H9 (cell line): ENCODE measurements around the gene ANKS1B. TPM values are rescaled to one million over a fixed set of nuclear protein-coding genes. Genes with fewer than 3 reads are reported as not detected.

Source experiments
- DNase-seq: peaks from one replicate; pipeline ENCODE4 v3.0.0-alpha.2; 2017
- H2AFZ ChIP-seq: one replicate; pipeline ENCODE4 v1.6.1; 2013; ENCODE audit warnings: mild to moderate bottlenecking, low read length, control low read depth, moderate library complexity
- H2AK5ac ChIP-seq: 2 replicates; pipeline ENCODE4 v1.6.1; 2013; ENCODE audit warnings: low read length, control low read depth, mixed read lengths; ENCODE audit not compliant: insufficient read length
- H2BK120ac ChIP-seq: one replicate; pipeline ENCODE4 v1.6.1; 2013; ENCODE audit warnings: low read depth, mild to moderate bottlenecking, low read length, control low read depth, inconsistent platforms; ENCODE audit not compliant: poor library complexity, severe bottlenecking
- H2BK12ac ChIP-seq: 2 replicates; pipeline ENCODE4 v1.6.1; 2013; ENCODE audit warnings: low read length, control low read depth, mixed read lengths, low read depth; ENCODE audit not compliant: insufficient read length
- H2BK15ac ChIP-seq: 2 replicates; pipeline ENCODE4 v1.6.1; 2013; ENCODE audit warnings: low read depth, low read length, control low read depth
- H2BK20ac ChIP-seq: one replicate; pipeline ENCODE4 v1.6.1; 2013; ENCODE audit warnings: low read depth, mild to moderate bottlenecking, low read length, control low read depth, inconsistent platforms; ENCODE audit not compliant: poor library complexity, severe bottlenecking
- H2BK5ac ChIP-seq: 2 replicates; pipeline ENCODE4 v1.6.1; 2013; ENCODE audit warnings: low read length, control low read depth, mixed read lengths; ENCODE audit not compliant: insufficient read length
- H3K14ac ChIP-seq: 2 replicates; pipeline ENCODE4 v1.6.1; 2013; ENCODE audit warnings: low read length, control low read depth; ENCODE audit not compliant: insufficient read depth
- H3K18ac ChIP-seq: 2 replicates; pipeline ENCODE4 v1.6.1; 2013; ENCODE audit warnings: low read depth, mild to moderate bottlenecking, mixed read lengths, low read length, control low read depth; ENCODE audit not compliant: insufficient read length
- H3K23ac ChIP-seq: 2 replicates; pipeline ENCODE4 v1.6.1; 2013; ENCODE audit warnings: low read length, control low read depth, mixed read lengths, low read depth; ENCODE audit not compliant: insufficient read length
- H3K23me2 ChIP-seq: 2 replicates; pipeline ENCODE4 v1.6.1; 2013; ENCODE audit warnings: low read depth, mild to moderate bottlenecking, mixed read lengths, low read length, control low read depth; ENCODE audit not compliant: insufficient read length, poor library complexity, severe bottlenecking
- H3K27ac ChIP-seq: 2 replicates; pipeline ENCODE4 v1.5.1; 2013; ENCODE audit warnings: low read length, control low read depth, mixed read lengths, low read depth; ENCODE audit not compliant: insufficient read length
- H3K27me3 ChIP-seq: 2 replicates; pipeline ENCODE4 v1.6.1; 2013; ENCODE audit warnings: low read length, control low read depth, inconsistent platforms; ENCODE audit not compliant: insufficient read depth
- H3K4ac ChIP-seq: 2 replicates; pipeline ENCODE4 v1.6.1; 2013; ENCODE audit warnings: low read depth, mild to moderate bottlenecking, control low read depth, inconsistent platforms, low read length, moderate library complexity
- H3K4me1 ChIP-seq: 2 replicates; pipeline ENCODE4 v1.6.1; 2013; ENCODE audit warnings: low read length, control low read depth, inconsistent platforms; ENCODE audit not compliant: insufficient read depth
- H3K4me2 ChIP-seq: 2 replicates; pipeline ENCODE4 v1.6.1; 2013; ENCODE audit warnings: low read length, control low read depth, mixed read lengths; ENCODE audit not compliant: insufficient read length, insufficient read depth
- H3K56ac ChIP-seq: 2 replicates; pipeline ENCODE4 v1.6.1; 2013; ENCODE audit warnings: low read depth, mild to moderate bottlenecking, mixed read lengths, low read length, control low read depth; ENCODE audit not compliant: insufficient read length
- H3K79me1 ChIP-seq: 2 replicates; pipeline ENCODE4 v1.6.1; 2013; ENCODE audit warnings: low read depth, mild to moderate bottlenecking, moderate library complexity, low read length, control low read depth, inconsistent platforms; ENCODE audit not compliant: insufficient read depth, poor library complexity, severe bottlenecking
- H3K79me2 ChIP-seq: 2 replicates; pipeline ENCODE4 v1.6.1; 2013; ENCODE audit warnings: low read length, control low read depth, inconsistent platforms; ENCODE audit not compliant: insufficient read depth
- H3K9ac ChIP-seq: 2 replicates; pipeline ENCODE4 v1.6.1; 2013; ENCODE audit warnings: low read length, control low read depth, mixed read lengths; ENCODE audit not compliant: insufficient read length; ENCODE audit errors: extremely low read depth
- H3K9me3 ChIP-seq: one replicate; pipeline ENCODE4 v1.6.1; 2013; ENCODE audit warnings: low read depth, low read length, inconsistent platforms; ENCODE audit not compliant: control insufficient read depth
- H3T11ph ChIP-seq: one replicate; pipeline ENCODE4 v1.6.1; 2013; ENCODE audit warnings: mild to moderate bottlenecking, low read length, control low read depth, inconsistent platforms
- H4K20me1 ChIP-seq: one replicate; pipeline ENCODE4 v1.6.1; 2013; ENCODE audit not compliant: control insufficient read depth, insufficient read length, insufficient read depth
- H4K5ac ChIP-seq: 2 replicates; pipeline ENCODE4 v1.6.1; 2013; ENCODE audit warnings: low read depth, mild to moderate bottlenecking, mixed read lengths, low read length, control low read depth; ENCODE audit not compliant: insufficient read length
- H4K8ac ChIP-seq: replicated peaks from 2 replicates; pipeline ENCODE4 v1.6.1; 2013; ENCODE audit warnings: low read length, control low read depth, mixed read lengths, low read depth; ENCODE audit not compliant: insufficient read length
- H4K91ac ChIP-seq: 2 replicates; pipeline ENCODE4 v1.6.1; 2013; ENCODE audit warnings: low read depth, mild to moderate bottlenecking, moderate library complexity, mixed read lengths, low read length, control low read depth; ENCODE audit not compliant: insufficient read length
- H3K27ac Mint-ChIP-seq, 3 experiments: 2 replicates in 2 of 3; 3 replicates in 1 of 3; pipeline ENCODE4 v1.8.0; 2020 to 2021; ENCODE audit warnings: mixed read lengths in 3 of 3, mild to moderate bottlenecking in 1 of 3, moderate library complexity in 1 of 3
- H3K27me3 Mint-ChIP-seq: 2 replicates; pipeline ENCODE4 v1.8.0; 2021; ENCODE audit warnings: low read depth, mild to moderate bottlenecking, moderate library complexity, mixed read lengths
- H3K36me3 Mint-ChIP-seq, 3 experiments: 2 replicates in 2 of 3; 3 replicates in 1 of 3; pipeline ENCODE4 v1.8.0; 2020 to 2021; ENCODE audit warnings: low read depth in 3 of 3, mixed read lengths in 3 of 3; ENCODE audit not compliant: insufficient read depth in 1 of 3
- H3K4me1 Mint-ChIP-seq, 2 experiments: 2 replicates each; pipeline ENCODE4 v1.8.0; 2020; ENCODE audit warnings: mixed read lengths in 2 of 2
- H3K4me3 Mint-ChIP-seq, 2 experiments: 2 replicates in 1 of 2; 3 replicates in 1 of 2; pipeline ENCODE4 v1.8.0; 2020 to 2021; ENCODE audit warnings: mild to moderate bottlenecking in 2 of 2, mixed read lengths in 2 of 2, moderate library complexity in 1 of 2
- H3K9me3 Mint-ChIP-seq, 2 experiments: 2 replicates in 1 of 2; 3 replicates in 1 of 2; pipeline ENCODE4 v1.8.0; 2020; ENCODE audit warnings: mild to moderate bottlenecking in 2 of 2, mixed read lengths in 2 of 2, moderate library complexity in 1 of 2
- WGBS: extraction: QIAGEN DNeasy Blood & Tissue Kit; methylation state at CpG from one replicate; pipeline ENCODE4 v1.1.7; 2013; ENCODE audit warnings: missing lambda C conversion rate, low lambda C conversion rate, mixed read lengths; ENCODE audit not compliant: insufficient read length; ENCODE audit errors: extremely low coverage; 5-methylcytosine and 5-hydroxymethylcytosine counted together
- total RNA-seq: library from RNA; stranded (reverse); gene quantifications from 2 replicates; pipeline ENCODE4 v1.2.1, GENCODE V29; 2021
- TF ChIP-seq, protein P1 (sequence below): fragments of 200-600 bp; sonication (generic); conservative IDR thresholded peaks from 3 replicates; pipeline ENCODE4 v1.8.0; 2021; ENCODE audit warnings: antibody characterized with exemption, mild to moderate bottlenecking

ANKS1B gene
- total RNA-seq, 1 experiment from 2014 or later = 4.1 TPM

DNA sequence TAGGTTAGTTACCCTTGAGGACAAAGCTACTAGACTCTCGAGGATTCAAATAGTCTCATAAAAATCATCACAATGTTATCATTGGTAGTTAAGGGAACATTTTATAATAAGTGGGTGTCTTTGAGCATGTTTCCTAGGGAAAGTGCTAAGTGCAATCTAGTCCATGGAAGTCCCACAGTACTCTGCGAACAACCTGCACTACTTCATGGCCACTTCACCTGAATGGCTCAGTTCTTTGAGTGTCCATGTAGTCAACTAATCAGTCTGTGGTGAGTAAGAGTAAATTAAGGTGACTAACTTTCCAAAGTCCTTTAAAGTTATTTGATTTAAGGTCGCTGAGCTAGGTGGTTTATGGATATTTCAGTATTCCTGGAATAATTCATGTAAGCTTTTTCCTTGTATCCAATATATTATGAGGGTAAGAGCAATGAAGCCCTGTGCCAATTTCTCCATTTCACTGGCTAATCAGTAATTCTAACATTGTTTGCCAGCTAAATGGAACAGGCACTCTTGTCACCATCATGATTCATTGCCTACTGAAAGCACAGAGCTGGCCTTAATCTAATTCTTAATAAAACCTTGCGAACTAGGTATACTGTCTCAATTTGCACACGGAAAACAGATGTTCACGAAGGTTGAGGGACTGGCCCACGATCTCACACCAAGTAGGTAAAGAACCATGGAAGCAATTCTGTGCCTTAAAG lies 844.6 kb downstream of the ANKS1B start:
- Mint-ChIP-seq H3K9me3 (peaks cover 6 to 8% of the 10 kb centered on the region in 2 experiments; a peak in 4 of 5 replicates), H3K27me3 (no peaks in the 10 kb centered on the region), H3K27ac (no peak overlapping the region), H3K36me3 (peaks cover 4 to 5% (median 5%) of the 10 kb centered on the region in 3 experiments; a peak in 5 of 7 replicates), H3K4me3 (no peak overlapping the region), H3K4me1 (peaks cover 0 to 11% of the 10 kb centered on the region in 2 experiments)
- Histone ChIP-seq H2BK120ac (no peak overlapping the region), H3K23me2 (no peaks in the 10 kb centered on the region), H4K5ac (no peak overlapping the region), H3K23ac (no peak overlapping the region), H3T11ph (no peak overlapping the region), H3K79me2 (no peaks in the 10 kb centered on the region), H2AFZ (no peak overlapping the region), H3K9ac (no peak overlapping the region), H3K4ac (no peak overlapping the region), H3K27ac (no peak overlapping the region), H3K79me1 (no peaks in the 10 kb centered on the region), H3K4me2 (no peak overlapping the region), H4K20me1 (no peaks in the 10 kb centered on the region), H4K8ac (no peak overlapping the region), H3K56ac (no peak overlapping the region), H3K9me3 (no peaks in the 10 kb centered on the region), H4K91ac (no peak overlapping the region), H3K27me3 (no peaks in the 10 kb centered on the region), H2BK20ac (no peak overlapping the region), H3K18ac (no peak overlapping the region), H2BK12ac (no peak overlapping the region), H3K4me1 (peaks cover 3% of the 10 kb centered on the region), H2AK5ac (no peak overlapping the region), H2BK15ac (no peak overlapping the region), H2BK5ac (no peak overlapping the region), H3K14ac (no peak overlapping the region)
- WGBS = no CpG with 5 or more reads among the region's 7 CpGs
- no peak for DNase-seq
- TF ChIP-seq, protein P1, sequence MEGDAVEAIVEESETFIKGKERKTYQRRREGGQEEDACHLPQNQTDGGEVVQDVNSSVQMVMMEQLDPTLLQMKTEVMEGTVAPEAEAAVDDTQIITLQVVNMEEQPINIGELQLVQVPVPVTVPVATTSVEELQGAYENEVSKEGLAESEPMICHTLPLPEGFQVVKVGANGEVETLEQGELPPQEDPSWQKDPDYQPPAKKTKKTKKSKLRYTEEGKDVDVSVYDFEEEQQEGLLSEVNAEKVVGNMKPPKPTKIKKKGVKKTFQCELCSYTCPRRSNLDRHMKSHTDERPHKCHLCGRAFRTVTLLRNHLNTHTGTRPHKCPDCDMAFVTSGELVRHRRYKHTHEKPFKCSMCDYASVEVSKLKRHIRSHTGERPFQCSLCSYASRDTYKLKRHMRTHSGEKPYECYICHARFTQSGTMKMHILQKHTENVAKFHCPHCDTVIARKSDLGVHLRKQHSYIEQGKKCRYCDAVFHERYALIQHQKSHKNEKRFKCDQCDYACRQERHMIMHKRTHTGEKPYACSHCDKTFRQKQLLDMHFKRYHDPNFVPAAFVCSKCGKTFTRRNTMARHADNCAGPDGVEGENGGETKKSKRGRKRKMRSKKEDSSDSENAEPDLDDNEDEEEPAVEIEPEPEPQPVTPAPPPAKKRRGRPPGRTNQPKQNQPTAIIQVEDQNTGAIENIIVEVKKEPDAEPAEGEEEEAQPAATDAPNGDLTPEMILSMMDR = no peak
